Naive thymus-derived CD4-positive, alpha-beta T cell (primary cell): ENCODE measurements around the gene FRMD6. TPM values are rescaled to one million over a fixed set of nuclear protein-coding genes. Genes with fewer than 3 reads are reported as not detected.

Source experiments
- ATAC-seq: fragments of 150-1000 bp; cut with Tn5 transposase; 2 replicates; pipeline ENCODE4 v1.10.0; 2021; ENCODE audit warnings: mild to moderate bottlenecking, moderate library complexity
- CTCF ChIA-PET: fragments of 350-600 bp; sonication (Branson Sonifier 250); formaldehyde crosslinking; loops from one replicate; lab custom pipeline; 2021; ENCODE audit warnings: antibody characterized with exemption; lab: Charles Lee
- POLR2A ChIA-PET: fragments of 350-600 bp; sonication (Branson Sonifier 250); formaldehyde crosslinking; loops from one replicate; lab custom pipeline; 2021; ENCODE audit warnings: antibody characterized with exemption, inconsistent platforms; lab: Charles Lee
- DNase-seq, 9 donors: peaks; one replicate each; pipeline versions ENCODE4 v3.0.0 to v3.0.0-alpha.2; 2020 to 2022; ENCODE audit warnings: mixed read lengths in 1 of 9
- H3K27ac ChIP-seq: one replicate; pipeline ENCODE4 v1.7.0; 2013; ENCODE audit warnings: mild to moderate bottlenecking, low read depth, low read length, moderate library complexity
- H3K27me3 ChIP-seq, 2 donors: one replicate each; pipeline ENCODE4 v1.7.0; 2013; ENCODE audit warnings: low read length in 2 of 2, mild to moderate bottlenecking in 2 of 2, moderate library complexity in 2 of 2; ENCODE audit not compliant: control insufficient read depth in 2 of 2, insufficient read depth in 2 of 2
- H3K36me3 ChIP-seq, 3 experiments: 1 replicate in 2 of 3; 2 replicates in 1 of 3; pipeline ENCODE4 v1.7.0; 2013; ENCODE audit warnings: low read length in 3 of 3, mild to moderate bottlenecking in 3 of 3, moderate library complexity in 1 of 3; ENCODE audit not compliant: insufficient read depth in 3 of 3, control insufficient read depth in 2 of 3
- H3K4me1 ChIP-seq, 2 donors: one replicate each; pipeline ENCODE4 v1.7.0; 2013; ENCODE audit warnings: low read length in 2 of 2, mild to moderate bottlenecking in 2 of 2, moderate library complexity in 1 of 2; ENCODE audit not compliant: control insufficient read depth in 2 of 2, insufficient read depth in 2 of 2
- H3K4me3 ChIP-seq: 2 replicates; pipeline ENCODE4 v1.7.0; 2013; ENCODE audit warnings: mild to moderate bottlenecking, low read length
- H3K9me3 ChIP-seq, 3 experiments: 1 replicate in 2 of 3; 2 replicates in 1 of 3; pipeline ENCODE4 v1.7.0; 2013; ENCODE audit warnings: low read length in 3 of 3; ENCODE audit not compliant: control insufficient read depth in 2 of 3
- H3K27ac Mint-ChIP-seq, 9 donors: one replicate each; pipeline ENCODE4 v1.8.0; 2020 to 2022; ENCODE audit warnings: mixed read lengths in 9 of 9, mild to moderate bottlenecking in 8 of 9, moderate library complexity in 5 of 9, inconsistent platforms in 2 of 9
- H3K27me3 Mint-ChIP-seq, 5 donors: one replicate each; pipeline ENCODE4 v1.8.0; 2021 to 2022; ENCODE audit warnings: mixed read lengths in 5 of 5, mild to moderate bottlenecking in 1 of 5
- H3K36me3 Mint-ChIP-seq, 5 donors: one replicate each; pipeline ENCODE4 v1.8.0; 2020 to 2022; ENCODE audit warnings: mixed read lengths in 5 of 5, mild to moderate bottlenecking in 3 of 5, inconsistent platforms in 1 of 5
- H3K4me1 Mint-ChIP-seq, 7 donors: one replicate each; pipeline ENCODE4 v1.8.0; 2020 to 2022; ENCODE audit warnings: mixed read lengths in 7 of 7, mild to moderate bottlenecking in 3 of 7, inconsistent platforms in 1 of 7
- H3K4me3 Mint-ChIP-seq, 10 donors: one replicate each; pipeline ENCODE4 v1.8.0; 2020 to 2022; ENCODE audit warnings: mild to moderate bottlenecking in 10 of 10, mixed read lengths in 10 of 10, moderate library complexity in 6 of 10, inconsistent platforms in 2 of 10
- H3K9me3 Mint-ChIP-seq, 11 donors: one replicate each; pipeline ENCODE4 v1.8.0; 2020 to 2022; ENCODE audit warnings: mixed read lengths in 11 of 11, mild to moderate bottlenecking in 4 of 11, inconsistent platforms in 1 of 11, moderate library complexity in 1 of 11
- intact Hi-C, 2 donors: fragments of 100-400 bp; cut with micrococcal nuclease; formaldehyde crosslinking; loops; one replicate each; pipeline ENCODE4 v1.15.1; 2023
- polyA plus RNA-seq, 2 donors: library from polyadenylated mRNA; unstranded; fragments of 300-500 nt; fragmentation: Illumina TruSeq; gene quantifications; one replicate each; pipeline ENCODE4 v1.2.3, GENCODE V29; 2021
- total RNA-seq, 6 experiments: library from RNA in 5 of 6; stranded (reverse) in 5 of 6; gene quantifications; 1 replicate in 5 of 6; 2 replicates in 1 of 6; pipeline ENCODE4 v1.2.3 and lab custom pipeline; 2021 to 2026

Gene FRMD6
- total and polyA plus RNA-seq, 7 experiments from 2014 or later = 0.28 to 4.8 (median 3.8) TPM

GRCh38 chr14:51704545-51704944 is 52.8 kb downstream of the FRMD6 start:
- ChIA-PET POLR2A (no interaction called here), CTCF (no interaction called here)
- Mint-ChIP-seq H3K36me3 (peaks cover 0 to 3% (median 0%) of the 10 kb centered on the region in 5 donors), H3K27me3 (peaks cover 0 to 6% (median 0%) of the 10 kb centered on the region in 5 donors), H3K4me1 (no peaks in the 10 kb centered on the region), H3K4me3 (no peak overlapping the region), H3K9me3 (no peaks in the 10 kb centered on the region), H3K27ac (no peak overlapping the region)
- H3K4me3 ChIP-seq = no peak overlapping the region
- no peak overlapping the region for H3K27ac ChIP-seq
- ATAC-seq = no peak
- no peaks in the 10 kb centered on the region for H3K27me3 ChIP-seq
- H3K9me3 ChIP-seq = no peaks in the 10 kb centered on the region
- DNase-seq = no peak
- no peaks in the 10 kb centered on the region for H3K36me3 ChIP-seq
- intact Hi-C loops = no loop called here
- no peaks in the 10 kb centered on the region for H3K4me1 ChIP-seq

- peaks cover 0 to 3% (median 0%) of the 10 kb centered on the region in 5 donors for H3K27me3 Mint-ChIP-seq
- no peak overlapping the region for H3K4me3 Mint-ChIP-seq
These were observed 55.6 kb downstream of the FRMD6 start for GRCh38 chr14:51707327-51707726.

GRCh38 chr14:51711505-51711904 is 59.8 kb downstream of the FRMD6 start:
- Histone ChIP-seq H3K4me3 (no peak overlapping the region), H3K4me1 (no peaks in the 10 kb centered on the region), H3K27ac (no peak overlapping the region), H3K27me3 (no peaks in the 10 kb centered on the region), H3K9me3 (no peaks in the 10 kb centered on the region), H3K36me3 (no peaks in the 10 kb centered on the region)
- Mint-ChIP-seq H3K4me3 (no peak overlapping the region), H3K9me3 (no peaks in the 10 kb centered on the region), H3K4me1 (no peaks in the 10 kb centered on the region), H3K36me3 (peaks cover 0 to 3% (median 0%) of the 10 kb centered on the region in 5 donors), H3K27ac (no peak overlapping the region), H3K27me3 (peaks cover 0 to 2% (median 0%) of the 10 kb centered on the region in 5 donors)
- POLR2A ChIA-PET = no interaction called here
- no peak for DNase-seq
- intact Hi-C loops = no loop called here
- CTCF ChIA-PET = no interaction called here
- ATAC-seq = no peak

More at GRCh38 chr14:51707327-51707726, 55.6 kb downstream of the FRMD6 start:
- Histone ChIP-seq H3K4me1 (no peaks in the 10 kb centered on the region), H3K27me3 (no peaks in the 10 kb centered on the region), H3K9me3 (no peaks in the 10 kb centered on the region), H3K36me3 (no peaks in the 10 kb centered on the region), H3K27ac (no peak overlapping the region), H3K4me3 (no peak overlapping the region)
- POLR2A ChIA-PET = no interaction called here
- CTCF ChIA-PET = no interaction called here
- ATAC-seq (no peak), DNase-seq (no peak)
- H3K4me1 Mint-ChIP-seq = no peaks in the 10 kb centered on the region
- H3K36me3 Mint-ChIP-seq = peaks cover 0 to 3% (median 0%) of the 10 kb centered on the region in 5 donors
- intact Hi-C loops = no loop called here
- no peak overlapping the region for H3K27ac Mint-ChIP-seq
- H3K9me3 Mint-ChIP-seq = no peaks in the 10 kb centered on the region

GRCh38 chr14:51715250-51715649 is 63.5 kb downstream of the FRMD6 start:
- H3K4me3 Mint-ChIP-seq = no peak overlapping the region
- H3K4me1 Mint-ChIP-seq = peaks cover 0 to 2% (median 0%) of the 10 kb centered on the region in 7 donors
- DNase-seq (no peak), ATAC-seq (no peak)
- Histone ChIP-seq H3K27ac (no peak overlapping the region), H3K4me1 (no peaks in the 10 kb centered on the region), H3K4me3 (no peak overlapping the region), H3K27me3 (no peaks in the 10 kb centered on the region), H3K9me3 (no peaks in the 10 kb centered on the region), H3K36me3 (no peaks in the 10 kb centered on the region)
- intact Hi-C loops = no loop called here
- ChIA-PET CTCF (no interaction called here), POLR2A (no interaction called here)
- H3K27ac Mint-ChIP-seq = no peak overlapping the region
- H3K36me3 Mint-ChIP-seq = peaks cover 0 to 10% (median 0%) of the 10 kb centered on the region in 5 donors
- H3K27me3 Mint-ChIP-seq = peaks cover 0 to 2% (median 0%) of the 10 kb centered on the region in 5 donors
- no peaks in the 10 kb centered on the region for H3K9me3 Mint-ChIP-seq

DNA sequence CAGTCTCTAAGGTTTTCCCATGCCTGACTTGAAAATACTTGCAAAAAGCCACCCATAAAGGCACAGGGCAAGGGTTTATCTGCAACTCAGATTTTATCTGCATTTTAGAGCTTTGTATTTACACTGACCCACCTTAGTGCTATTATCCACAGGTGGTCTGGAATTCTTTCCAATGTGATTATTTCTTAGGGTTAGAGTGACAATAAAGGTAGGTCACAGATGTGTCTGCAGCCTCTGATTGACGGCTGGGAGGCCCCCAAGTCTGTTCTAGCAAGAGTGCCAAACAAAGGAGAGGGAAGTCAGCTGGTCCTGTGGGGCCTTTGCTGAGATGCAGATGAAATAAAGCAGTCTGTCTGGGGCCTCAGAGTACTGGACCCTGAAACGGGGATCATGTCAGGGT is 64.0 kb downstream of the FRMD6 start:
- Mint-ChIP-seq H3K4me3 (no peak overlapping the region), H3K4me1 (peaks cover 0 to 2% (median 0%) of the 10 kb centered on the region in 7 donors), H3K27ac (no peak overlapping the region), H3K27me3 (peaks cover 0 to 1% (median 0%) of the 10 kb centered on the region in 5 donors), H3K9me3 (no peaks in the 10 kb centered on the region), H3K36me3 (peaks cover 0 to 10% (median 0%) of the 10 kb centered on the region in 5 donors)
- ChIA-PET POLR2A (no interaction called here), CTCF (no interaction called here)
- no peaks in the 10 kb centered on the region for H3K27me3 ChIP-seq
- intact Hi-C loops = no loop called here
- no peak overlapping the region for H3K4me3 ChIP-seq
- no peaks in the 10 kb centered on the region for H3K4me1 ChIP-seq
- no peaks in the 10 kb centered on the region for H3K36me3 ChIP-seq
- DNase-seq = no peak
- H3K27ac ChIP-seq = no peak overlapping the region
- no peaks in the 10 kb centered on the region for H3K9me3 ChIP-seq
- ATAC-seq = no peak

DNA sequence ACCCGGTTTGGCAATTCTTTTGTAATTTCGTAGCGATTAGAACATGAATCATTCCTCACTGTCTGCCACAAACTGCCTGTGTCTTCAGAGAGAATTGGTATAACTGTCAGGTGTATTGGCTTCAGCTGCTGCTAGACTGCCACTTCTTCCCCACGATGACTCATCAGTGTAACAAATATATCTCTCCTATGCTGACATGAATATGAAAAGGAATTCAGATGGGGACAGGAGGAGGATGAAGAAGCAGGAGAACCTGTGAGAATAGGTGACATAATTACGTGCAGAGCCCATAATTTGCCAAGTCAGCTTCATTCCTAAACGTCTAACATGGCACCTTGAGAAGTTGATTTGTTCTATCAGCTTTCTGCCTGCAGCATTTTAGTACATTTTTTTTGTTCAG is 64.9 kb downstream of the FRMD6 start:
- DNase-seq (no peak), ATAC-seq (no peak)
- Mint-ChIP-seq H3K36me3 (peaks cover 0 to 10% (median 0%) of the 10 kb centered on the region in 5 donors), H3K27me3 (no peaks in the 10 kb centered on the region), H3K27ac (no peak overlapping the region), H3K4me1 (peaks cover 0 to 2% (median 0%) of the 10 kb centered on the region in 7 donors), H3K4me3 (no peak overlapping the region), H3K9me3 (no peaks in the 10 kb centered on the region)
- no peaks in the 10 kb centered on the region for H3K9me3 ChIP-seq
- intact Hi-C loops = no loop called here
- no peaks in the 10 kb centered on the region for H3K27me3 ChIP-seq
- no peaks in the 10 kb centered on the region for H3K36me3 ChIP-seq
- no peak overlapping the region for H3K27ac ChIP-seq
- POLR2A ChIA-PET = no interaction called here
- no peaks in the 10 kb centered on the region for H3K4me1 ChIP-seq
- H3K4me3 ChIP-seq = no peak overlapping the region
- CTCF ChIA-PET = no interaction called here

GRCh38 chr14:51717766-51718165 is 66.1 kb downstream of the FRMD6 start:
- Mint-ChIP-seq H3K27ac (no peak overlapping the region), H3K27me3 (no peaks in the 10 kb centered on the region)

More at GRCh38 chr14:51717766-51718165, 66.1 kb downstream of the FRMD6 start:
- no peak for ATAC-seq
- H3K4me1 Mint-ChIP-seq = peaks cover 0 to 2% (median 0%) of the 10 kb centered on the region in 7 donors
- peaks cover 0 to 15% (median 0%) of the 10 kb centered on the region in 5 donors for H3K36me3 Mint-ChIP-seq
- no peak overlapping the region for H3K4me3 ChIP-seq
- H3K27me3 ChIP-seq = no peaks in the 10 kb centered on the region
- DNase-seq = no peak
- intact Hi-C loops = no loop called here
- no peaks in the 10 kb centered on the region for H3K36me3 ChIP-seq
- no peaks in the 10 kb centered on the region for H3K9me3 Mint-ChIP-seq
- no peaks in the 10 kb centered on the region for H3K9me3 ChIP-seq
- ChIA-PET POLR2A (no interaction called here), CTCF (no interaction called here)
- no peak overlapping the region for H3K27ac ChIP-seq
- no peak overlapping the region for H3K4me3 Mint-ChIP-seq
- no peaks in the 10 kb centered on the region for H3K4me1 ChIP-seq
